ENCODE results near the gene TENT4B.

TENT4B gene

DNA sequence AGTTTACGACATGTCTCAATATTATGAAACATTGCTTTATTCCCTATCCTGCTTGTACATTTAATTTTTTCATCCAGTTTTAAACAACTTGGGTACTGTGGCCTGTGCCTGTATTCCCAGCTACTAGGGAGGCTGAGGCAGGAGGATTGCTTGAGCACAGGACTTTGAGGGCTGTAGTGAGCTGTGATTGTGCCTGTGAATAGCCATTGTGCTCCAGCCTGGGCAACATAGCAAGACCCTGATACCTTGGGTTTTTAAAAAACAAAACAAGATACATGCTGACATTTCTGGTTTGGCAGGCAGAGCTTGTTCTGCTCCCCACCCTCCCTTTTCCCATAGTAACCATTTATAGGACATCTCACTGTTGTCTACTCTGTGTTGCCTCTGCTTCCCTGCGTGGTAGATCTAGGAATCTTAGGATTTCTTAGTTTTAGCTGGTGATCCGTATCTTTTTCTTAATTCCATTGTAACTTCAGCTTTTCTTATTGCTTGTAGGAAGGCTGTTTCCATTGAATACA, 35.6 kb downstream of the TENT4B start:
- CTCF ChIA-PET, result interaction anchor here (1.3 to 1.6 kb wide), 3 partner anchors 21 to 120 kb away, joined by 4 to 7 read pairs (median 7); no protein-coding TSS in a partner anchor
- POLR2A ChIA-PET, result no interaction called here
- no peak for DNase-seq (ENCODE audit: extremely low spot score)
- TF ChIP-seq, protein P1, sequence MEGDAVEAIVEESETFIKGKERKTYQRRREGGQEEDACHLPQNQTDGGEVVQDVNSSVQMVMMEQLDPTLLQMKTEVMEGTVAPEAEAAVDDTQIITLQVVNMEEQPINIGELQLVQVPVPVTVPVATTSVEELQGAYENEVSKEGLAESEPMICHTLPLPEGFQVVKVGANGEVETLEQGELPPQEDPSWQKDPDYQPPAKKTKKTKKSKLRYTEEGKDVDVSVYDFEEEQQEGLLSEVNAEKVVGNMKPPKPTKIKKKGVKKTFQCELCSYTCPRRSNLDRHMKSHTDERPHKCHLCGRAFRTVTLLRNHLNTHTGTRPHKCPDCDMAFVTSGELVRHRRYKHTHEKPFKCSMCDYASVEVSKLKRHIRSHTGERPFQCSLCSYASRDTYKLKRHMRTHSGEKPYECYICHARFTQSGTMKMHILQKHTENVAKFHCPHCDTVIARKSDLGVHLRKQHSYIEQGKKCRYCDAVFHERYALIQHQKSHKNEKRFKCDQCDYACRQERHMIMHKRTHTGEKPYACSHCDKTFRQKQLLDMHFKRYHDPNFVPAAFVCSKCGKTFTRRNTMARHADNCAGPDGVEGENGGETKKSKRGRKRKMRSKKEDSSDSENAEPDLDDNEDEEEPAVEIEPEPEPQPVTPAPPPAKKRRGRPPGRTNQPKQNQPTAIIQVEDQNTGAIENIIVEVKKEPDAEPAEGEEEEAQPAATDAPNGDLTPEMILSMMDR (IDR thresholded peaks at IDR 0.05; ENCODE audit: control extremely low read depth, extremely low read depth, low read depth, missing control alignments), result no peak

DNA sequence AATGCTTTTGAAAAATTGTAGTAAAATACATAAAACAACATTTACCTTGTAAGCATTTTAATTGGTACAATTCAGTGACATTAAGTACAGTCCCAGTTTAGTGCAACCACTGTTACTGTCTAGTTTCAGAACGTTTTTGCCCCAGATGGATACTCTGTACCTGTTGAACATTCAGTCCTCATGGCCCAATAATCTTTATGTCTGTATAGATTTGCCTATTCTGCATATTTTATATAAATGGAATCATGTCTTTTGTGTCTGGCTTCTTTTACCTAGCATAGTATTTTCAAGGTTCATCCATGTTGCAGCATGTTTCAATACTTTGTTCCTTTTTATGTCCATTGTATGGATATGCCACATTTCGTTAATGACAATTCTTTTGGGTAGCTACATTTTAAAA, 37.2 kb downstream of the TENT4B start:
- DNase-seq (ENCODE audit: extremely low spot score), result no peak
- POLR2A ChIA-PET, result no interaction called here
- CTCF ChIA-PET, result interaction anchor here (0.9 to 1.1 kb wide), 3 partner anchors 9 to 165 kb away, joined by 3 to 7 read pairs (median 3); partner anchors contain the start of gene CNEP1R1
- TF ChIP-seq, protein P1 (IDR thresholded peaks at IDR 0.05; ENCODE audit: control extremely low read depth, extremely low read depth, low read depth, missing control alignments), result no peak

DNA sequence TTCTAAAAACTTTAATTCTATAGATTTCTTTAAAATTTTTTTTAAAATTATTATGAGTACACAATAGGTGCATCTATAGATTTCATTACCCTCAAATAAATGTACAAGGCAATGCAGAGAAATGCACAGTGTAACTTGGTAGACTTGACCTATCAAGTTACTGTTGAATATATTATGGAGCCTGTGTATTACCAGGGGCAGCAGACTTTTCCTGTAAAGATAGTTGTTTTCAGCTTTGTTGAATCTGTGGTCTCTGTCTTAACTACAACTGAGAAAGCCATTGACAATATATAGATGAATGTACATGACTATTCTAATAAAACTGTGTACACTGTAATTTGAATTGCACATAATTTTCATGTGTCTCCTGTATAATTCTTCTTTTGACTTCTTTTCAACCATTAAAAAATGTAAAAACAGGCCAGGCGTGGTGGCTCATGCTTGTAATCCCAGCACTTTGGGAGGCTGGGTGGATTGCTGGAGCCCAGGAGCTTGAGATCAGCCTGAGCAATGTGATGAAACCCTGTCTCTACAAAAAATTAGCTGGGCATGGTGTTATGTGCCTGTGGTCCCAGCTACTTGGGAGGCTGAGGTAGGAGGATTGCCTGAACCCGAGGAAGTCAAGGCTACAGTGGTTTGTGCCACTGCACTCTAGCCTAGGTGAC, 39.4 kb downstream of the TENT4B start:
- CTCF ChIA-PET, result interaction anchor here (3.1 kb wide), 1 partner anchor 19 kb away, joined by 19 read pairs; no protein-coding TSS in a partner anchor
- DNase-seq (ENCODE audit: extremely low spot score), result no peak
- TF ChIP-seq, protein P1 (IDR thresholded peaks at IDR 0.05; ENCODE audit: control extremely low read depth, extremely low read depth, low read depth, missing control alignments), result no peak
- POLR2A ChIA-PET, result no interaction called here

- DNase-seq (ENCODE audit: extremely low spot score), result no peak
- ChIA-PET POLR2A (no interaction called here), CTCF (interaction anchor here (0.9 to 3.1 kb wide), 3 partner anchors 18 to 129 kb away, joined by 3 to 19 read pairs (median 3); no protein-coding TSS in a partner anchor)
- TF ChIP-seq, protein P1 (IDR thresholded peaks at IDR 0.05; ENCODE audit: control extremely low read depth, extremely low read depth, low read depth, missing control alignments), result no peak
Measured at GRCh38 chr16:50193594-50193993, 40.5 kb downstream of the TENT4B start.

DNA sequence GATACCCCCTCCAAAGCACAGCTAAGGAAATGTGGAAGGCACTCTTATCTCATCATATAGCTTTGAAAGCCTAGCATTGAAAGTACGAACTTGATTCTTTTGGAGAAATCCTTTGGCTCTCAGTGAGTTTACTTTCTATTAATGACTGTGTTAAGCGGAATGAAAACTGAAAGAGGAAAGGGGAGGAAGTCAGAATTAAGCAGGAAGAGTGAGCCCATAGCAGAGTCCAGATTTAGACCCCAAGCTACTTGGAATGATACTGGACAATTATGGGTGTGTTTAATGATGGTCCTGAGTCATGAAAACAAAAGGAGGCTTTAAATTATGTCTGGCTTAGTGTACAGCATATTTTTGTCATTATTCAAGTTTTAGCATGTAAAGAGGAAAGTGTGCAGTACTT, 42.2 kb downstream of the TENT4B start:
- ChIA-PET CTCF (interaction anchor here (1.0 to 9.1 kb wide), 8 partner anchors 13 to 611 kb away, joined by 3 to 97 read pairs (median 3); partner anchors contain the start of genes CNEP1R1 and HEATR3), POLR2A (no interaction called here)
- DNase-seq (ENCODE audit: extremely low spot score), result no peak

GRCh38 chr16:50195756-50196155, 42.6 kb downstream of the TENT4B start:
- ChIA-PET POLR2A (no interaction called here), CTCF (interaction anchor here (0.9 to 9.1 kb wide), 8 partner anchors 13 to 610 kb away, joined by 3 to 97 read pairs (median 3); partner anchors contain the start of genes CNEP1R1 and HEATR3)
- TF ChIP-seq, protein P1 (IDR thresholded peaks at IDR 0.05; ENCODE audit: control extremely low read depth, extremely low read depth, low read depth, missing control alignments), result no peak

More for the DNA sequence above, 42.2 kb downstream of the TENT4B start:
- TF ChIP-seq, protein P1 (IDR thresholded peaks at IDR 0.05; ENCODE audit: control extremely low read depth, extremely low read depth, low read depth, missing control alignments), result no peak

More at GRCh38 chr16:50195756-50196155, 42.6 kb downstream of the TENT4B start:
- no peak for DNase-seq (ENCODE audit: extremely low spot score)

Data from GM10248 (cell line).